Right cardiac atrium (tissue), 5 donors: ENCODE measurements around the gene ACTR6. TPM values are rescaled to one million over a fixed set of nuclear protein-coding genes. Genes with fewer than 3 reads are reported as not detected.
"Not testable (repeated sequence)": the region's sequence is repeated elsewhere in the genome, so short reads cannot be mapped to it uniquely, and the experiment has no call there.

ENCODE experiments used
- ATAC-seq, 2 donors: fragments of 200-7000 bp; cut with Tn5 transposase; one replicate each; pipeline versions ENCODE4 v1.8.0 to v1.9.1; 2020; ENCODE audit warnings: moderate library complexity in 2 of 2, mild to moderate bottlenecking in 1 of 2
- DNase-seq, 3 donors: peaks; one replicate each; pipeline ENCODE4 v3.0.0-alpha.2; 2020
- H3K27ac ChIP-seq: one replicate; pipeline ENCODE4 v1.5.1; 2013; ENCODE audit warnings: mild to moderate bottlenecking, low read length, control low read depth, moderate library complexity
- H3K27me3 ChIP-seq: one replicate; pipeline ENCODE4 v1.6.1; 2013; ENCODE audit not compliant: control insufficient read depth, insufficient read depth
- H3K4me1 ChIP-seq: one replicate; pipeline ENCODE4 v1.6.1; 2013; ENCODE audit warnings: low read length; ENCODE audit not compliant: control insufficient read depth, insufficient read depth
- H3K4me3 ChIP-seq: one replicate; pipeline ENCODE4 v1.5.1; 2013; ENCODE audit warnings: low read length, control low read depth
- H3K9me3 ChIP-seq: one replicate; pipeline ENCODE4 v1.6.1; 2013; ENCODE audit warnings: low read length; ENCODE audit not compliant: control insufficient read depth
- WGBS: extraction: QIAGEN DNeasy Blood & Tissue Kit; methylation state at CpG from one replicate; pipeline ENCODE4 v1.1.7; 2013; 5-methylcytosine and 5-hydroxymethylcytosine counted together
- intact Hi-C, 4 donors: fragments of 100-400 bp; cut with DNase I; formaldehyde crosslinking; loops; one replicate each; pipeline versions ENCODE4 v1.11.0 to v1.14.0; 2022 to 2023
- polyA plus RNA-seq: library from polyadenylated mRNA; stranded (reverse); fragments of 200-250 nt; gene quantifications from one replicate; pipeline ENCODE4 v1.2.3, GENCODE V29; 2013
- total RNA-seq, 4 donors: library from RNA; stranded (reverse); fragmentation: NEBNext Ultra II Directional; extraction: Animal tissue kit (Norgen Biotek cat#: 25700); gene quantifications; one replicate each; pipeline ENCODE4 v1.2.1, GENCODE V29; 2021
- donor health status: healthy with polysubstance abuse.
- donor health status: DM: no; HTN: yes; CAD: no.
- donor health status: DM: no; HTN: no; CAD: no.
- donor health status: DM: no; HTN: yes; CAD: no; lungs with severe emphysema.
- donor health status: DM: yes; HTN: yes; CAD: no.

ACTR6 gene
- total and polyA plus RNA-seq, 5 donors: 19.0 to 29.9 (median 21.5) TPM

DNA sequence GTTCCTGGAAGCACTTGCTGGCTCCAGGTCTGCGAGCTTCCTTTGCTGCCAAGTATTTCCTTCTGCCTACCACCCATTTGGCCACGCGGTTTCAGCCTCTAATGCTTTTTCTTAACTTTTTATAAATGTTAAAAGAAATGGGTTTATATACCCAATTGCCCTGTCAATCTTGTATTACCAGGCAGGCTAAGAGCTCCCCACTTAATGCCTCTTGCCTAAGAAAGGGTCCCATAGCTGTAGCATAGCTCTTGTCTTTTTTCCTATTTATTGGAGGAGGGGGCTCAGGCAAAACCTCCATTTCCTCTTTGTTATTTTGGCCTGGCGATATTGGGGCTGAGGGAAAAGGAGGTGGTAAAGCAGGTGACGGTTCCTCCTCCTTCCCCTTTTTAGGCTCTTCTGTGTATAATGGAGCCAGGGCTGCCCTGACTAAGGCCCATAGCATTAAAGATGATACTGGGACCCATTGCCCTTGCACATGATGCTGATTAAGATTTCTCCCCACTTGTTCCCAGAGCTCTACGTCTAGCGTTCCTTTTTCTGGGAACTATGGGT is 36.4 kb upstream of the ACTR6 start:
- Histone ChIP-seq H3K4me1 (peaks cover 3% of the 10 kb centered on the region), H3K9me3 (no peaks in the 10 kb centered on the region), H3K27me3 (no peaks in the 10 kb centered on the region), H3K27ac (no peak overlapping the region), H3K4me3 (no peak overlapping the region)
- intact Hi-C loops: loop anchor here in 1 of 4 donors (5.0 kb wide), 1 partner anchor 38 kb away; the partner anchor contains the start of gene ACTR6
- WGBS: 49% methylated on average over 7 of the region's 7 CpGs
- ATAC-seq (no peak), DNase-seq (no peak)

DNA sequence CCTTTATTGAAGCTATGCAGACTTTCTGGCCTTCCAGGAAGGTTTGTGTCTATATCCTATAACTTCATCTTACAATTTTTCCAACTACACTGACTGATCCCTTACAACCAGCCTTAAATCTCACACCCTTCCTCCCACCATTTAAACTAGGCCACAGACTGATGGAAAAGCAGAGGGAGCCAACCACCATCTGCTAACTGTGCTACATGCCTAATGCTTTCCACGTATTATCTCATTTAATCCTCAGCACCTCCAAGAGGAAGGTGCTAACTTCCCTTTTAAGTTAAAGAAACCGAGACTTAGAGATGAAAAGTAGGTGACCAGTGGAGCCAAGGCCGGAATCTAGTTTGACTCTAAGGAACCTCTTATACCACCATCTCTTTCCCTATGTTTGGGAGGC is 35.3 kb upstream of the ACTR6 start:
- WGBS: 93% methylated on average over 3 of the region's 3 CpGs
- ATAC-seq: no peak
- Histone ChIP-seq H3K27ac (no peak overlapping the region), H3K9me3 (no peaks in the 10 kb centered on the region), H3K4me3 (no peak overlapping the region), H3K4me1 (peaks cover 3% of the 10 kb centered on the region), H3K27me3 (no peaks in the 10 kb centered on the region)
- intact Hi-C loops: no loop called here
- DNase-seq: no peak

- Histone ChIP-seq H3K27me3 (no peaks in the 10 kb centered on the region), H3K9me3 (no peaks in the 10 kb centered on the region), H3K4me3 (no peak overlapping the region), H3K4me1 (peaks cover 3% of the 10 kb centered on the region), H3K27ac (no peak overlapping the region)
- no peak for ATAC-seq
- intact Hi-C loops: no loop called here
- DNase-seq: no peak
- WGBS: 95% methylated on average over 10 of the region's 10 CpGs
These were observed 34.4 kb upstream of the ACTR6 start for GRCh38 chr12:100166232-100166631.

DNA sequence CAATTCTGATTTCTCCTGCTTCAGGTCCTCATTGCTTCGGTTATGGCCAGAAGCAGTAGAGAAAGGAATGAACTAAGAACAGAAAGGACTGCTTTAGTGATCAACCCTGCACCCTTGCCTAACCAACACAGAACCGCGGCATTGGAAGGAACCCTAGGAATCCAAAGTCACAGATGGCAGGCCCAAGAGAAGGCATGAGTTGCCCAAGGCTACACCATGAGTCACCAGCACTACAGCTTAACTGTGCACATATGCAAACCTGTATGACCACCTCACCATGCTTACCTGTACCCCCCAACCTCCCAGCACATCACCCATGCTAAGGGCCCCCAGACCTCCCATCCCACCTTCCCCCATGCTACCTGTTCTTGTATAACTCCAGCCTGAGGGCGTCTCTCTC is 32.1 kb upstream of the ACTR6 start:
- WGBS: 90% methylated on average over 4 of the region's 4 CpGs
- no peak overlapping the region for H3K27ac ChIP-seq
- ATAC-seq: no peak
- no peaks in the 10 kb centered on the region for H3K9me3 ChIP-seq
- H3K4me3 ChIP-seq: no peak overlapping the region
- H3K4me1 ChIP-seq: peaks cover 3% of the 10 kb centered on the region
- H3K27me3 ChIP-seq: no peaks in the 10 kb centered on the region
- DNase-seq: no peak
- intact Hi-C loops: no loop called here

DNA sequence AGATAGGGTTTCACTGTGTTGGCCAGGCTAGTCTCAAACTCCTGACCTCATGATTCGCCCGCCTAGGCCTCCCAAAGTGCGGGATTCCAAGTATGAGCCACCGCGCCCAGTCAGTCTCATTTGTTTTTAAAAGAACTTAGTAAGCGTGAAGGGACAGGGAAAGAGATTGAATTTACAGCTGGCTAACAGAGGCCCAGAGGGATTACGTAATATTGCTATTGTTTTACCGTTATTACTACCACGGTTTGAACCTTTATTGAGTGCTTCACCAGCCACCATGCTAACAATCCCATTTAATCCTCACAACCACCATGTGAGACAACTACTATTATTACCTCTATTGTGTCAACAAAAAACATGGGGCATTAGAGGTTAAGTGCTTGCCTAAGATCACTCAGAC is 31.3 kb upstream of the ACTR6 start:
- peaks cover under 1% of the 10 kb centered on the region for H3K4me1 ChIP-seq
- no peaks in the 10 kb centered on the region for H3K9me3 ChIP-seq
- intact Hi-C loops: no loop called here
- DNase-seq (no peak), ATAC-seq (no peak)
- no peak overlapping the region for H3K27ac ChIP-seq
- H3K4me3 ChIP-seq: no peak overlapping the region
- no peaks in the 10 kb centered on the region for H3K27me3 ChIP-seq
- WGBS: 95% methylated on average over 9 of the region's 9 CpGs

GRCh38 chr12:100170313-100170858 is 30.2 kb upstream of the ACTR6 start:
- no peaks in the 10 kb centered on the region for H3K4me1 ChIP-seq
- no peak overlapping the region for H3K4me3 ChIP-seq
- intact Hi-C loops: no loop called here
- DNase-seq (no peak), ATAC-seq (no peak)
- H3K27ac ChIP-seq: no peak overlapping the region
- H3K27me3 ChIP-seq: no peaks in the 10 kb centered on the region
- 74% methylated on average over 7 of the region's 7 CpGs for WGBS
- no peaks in the 10 kb centered on the region for H3K9me3 ChIP-seq

DNA sequence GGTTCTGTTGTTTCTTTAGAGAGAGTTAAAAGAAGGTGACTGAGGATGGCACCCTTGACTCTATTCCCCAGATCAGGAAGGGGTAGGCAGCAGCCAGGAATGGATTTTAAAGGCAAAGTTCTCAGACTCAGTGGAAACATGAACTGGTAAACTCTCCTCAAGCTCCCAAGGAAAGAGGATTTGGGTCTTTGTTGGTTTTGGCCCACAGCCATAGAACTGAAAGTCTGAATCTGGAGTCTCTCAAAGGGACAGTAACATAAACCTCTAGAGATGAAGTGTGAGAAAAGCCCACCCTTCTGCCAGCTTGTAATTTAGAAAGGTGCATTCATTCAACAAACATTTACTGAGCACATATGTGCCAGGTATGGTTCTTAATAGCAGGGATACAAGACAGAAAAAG is 29.4 kb upstream of the ACTR6 start:
- no peaks in the 10 kb centered on the region for H3K4me1 ChIP-seq
- H3K27ac ChIP-seq: no peak overlapping the region
- DNase-seq (no peak), ATAC-seq (no peak)
- H3K27me3 ChIP-seq: no peaks in the 10 kb centered on the region
- H3K4me3 ChIP-seq: no peak overlapping the region
- intact Hi-C loops: no loop called here
- no peaks in the 10 kb centered on the region for H3K9me3 ChIP-seq

DNA sequence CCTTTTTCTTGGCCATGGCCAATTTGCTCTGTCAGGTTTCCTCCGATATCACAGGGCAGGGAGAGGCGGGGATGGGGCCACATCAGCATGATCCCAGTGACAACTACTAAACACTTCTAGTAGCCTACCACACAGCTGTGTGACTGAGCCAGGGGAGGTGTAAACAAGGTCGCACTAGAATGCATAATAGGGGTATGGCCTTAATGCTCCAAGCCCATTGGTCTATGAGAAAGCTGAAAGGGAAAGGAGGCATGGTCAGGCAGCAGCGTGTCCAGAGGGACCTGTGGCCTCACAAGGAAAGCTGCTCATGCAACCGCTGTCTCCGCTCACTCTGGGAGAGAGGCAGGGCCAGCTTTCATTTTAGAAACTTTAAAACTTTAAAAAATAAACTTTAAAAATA is 27.5 kb upstream of the ACTR6 start:
- intact Hi-C loops: no loop called here
- Histone ChIP-seq H3K27me3 (no peaks in the 10 kb centered on the region), H3K9me3 (no peaks in the 10 kb centered on the region), H3K27ac (no peak overlapping the region), H3K4me3 (no peak overlapping the region), H3K4me1 (no peaks in the 10 kb centered on the region)
- ATAC-seq: no peak
- DNase-seq: no peak
- WGBS: 96% methylated on average over 6 of the region's 6 CpGs

DNA sequence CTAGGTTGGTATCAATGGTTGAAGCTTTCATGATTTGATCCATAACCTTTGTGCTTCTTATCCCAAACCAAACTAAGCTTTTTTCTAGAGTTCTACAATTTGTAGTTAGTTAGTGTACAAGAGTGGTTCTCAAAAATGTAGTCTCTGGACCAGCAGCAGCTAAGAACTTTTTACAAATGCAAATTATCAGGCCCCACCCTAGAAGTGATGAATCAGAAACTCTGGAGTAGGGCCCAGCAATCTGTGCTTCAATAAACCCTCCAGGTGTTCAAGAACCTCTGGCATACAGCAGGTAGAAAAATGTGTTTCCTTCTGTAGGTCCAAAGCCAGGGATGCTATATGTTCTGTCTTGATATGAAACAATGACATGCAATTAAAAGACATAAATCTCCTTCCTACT is 26.1 kb upstream of the ACTR6 start:
- H3K27ac ChIP-seq: no peak overlapping the region
- no peaks in the 10 kb centered on the region for H3K4me1 ChIP-seq
- DNase-seq (no peak), ATAC-seq (no peak)
- no peaks in the 10 kb centered on the region for H3K9me3 ChIP-seq
- intact Hi-C loops: no loop called here
- no peak overlapping the region for H3K4me3 ChIP-seq
- H3K27me3 ChIP-seq: no peaks in the 10 kb centered on the region

GRCh38 chr12:100176493-100176892 is 24.1 kb upstream of the ACTR6 start:
- intact Hi-C loops: not testable (repeated sequence)
- 92% methylated on average over 8 of the region's 8 CpGs for WGBS

GRCh38 chr12:100179252-100179651 is 21.4 kb upstream of the ACTR6 start:
- 87% methylated on average over 2 of the region's 2 CpGs for WGBS
- H3K27me3 ChIP-seq: no peaks in the 10 kb centered on the region
- H3K9me3 ChIP-seq: no peaks in the 10 kb centered on the region
- no peaks in the 10 kb centered on the region for H3K4me1 ChIP-seq
- no peak overlapping the region for H3K27ac ChIP-seq
- intact Hi-C loops: no loop called here
- ATAC-seq: no peak
- DNase-seq: no peak
- H3K4me3 ChIP-seq: no peak overlapping the region

More at GRCh38 chr12:100176493-100176892, 24.1 kb upstream of the ACTR6 start:
- H3K27me3 ChIP-seq, H3K27ac ChIP-seq, H3K9me3 ChIP-seq, H3K4me3 ChIP-seq, H3K4me1 ChIP-seq, ATAC-seq, DNase-seq: not testable (repeated sequence)
